Measurements from ENCODE around the gene HRK. TPM values are rescaled to one million over a fixed set of nuclear protein-coding genes. Genes with fewer than 3 reads are reported as not detected.

The HRK gene
- total RNA-seq, 1 donor from 2014 or later, result not detected

DNA sequence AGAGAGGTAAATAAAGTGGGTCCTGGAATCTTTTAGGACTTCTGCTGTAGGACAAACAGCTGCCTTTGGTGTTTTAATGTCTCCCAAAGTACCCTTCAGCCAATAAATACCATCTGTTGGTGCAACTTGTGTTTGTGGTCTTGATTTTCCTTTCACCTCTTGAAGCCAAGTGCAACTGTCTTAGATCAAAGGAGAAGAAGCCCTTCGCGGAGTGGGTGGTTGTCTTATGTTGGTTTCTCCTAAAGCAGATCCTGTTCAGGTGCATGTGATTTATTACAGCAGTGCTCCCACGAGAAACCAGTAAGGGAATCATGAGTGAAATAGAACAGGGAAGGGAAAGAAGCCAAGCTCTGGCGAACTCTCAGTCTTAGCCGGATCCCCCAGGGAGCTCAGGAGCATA lies 27.7 kb downstream of the HRK start:
- TF ChIP-seq, protein P1, sequence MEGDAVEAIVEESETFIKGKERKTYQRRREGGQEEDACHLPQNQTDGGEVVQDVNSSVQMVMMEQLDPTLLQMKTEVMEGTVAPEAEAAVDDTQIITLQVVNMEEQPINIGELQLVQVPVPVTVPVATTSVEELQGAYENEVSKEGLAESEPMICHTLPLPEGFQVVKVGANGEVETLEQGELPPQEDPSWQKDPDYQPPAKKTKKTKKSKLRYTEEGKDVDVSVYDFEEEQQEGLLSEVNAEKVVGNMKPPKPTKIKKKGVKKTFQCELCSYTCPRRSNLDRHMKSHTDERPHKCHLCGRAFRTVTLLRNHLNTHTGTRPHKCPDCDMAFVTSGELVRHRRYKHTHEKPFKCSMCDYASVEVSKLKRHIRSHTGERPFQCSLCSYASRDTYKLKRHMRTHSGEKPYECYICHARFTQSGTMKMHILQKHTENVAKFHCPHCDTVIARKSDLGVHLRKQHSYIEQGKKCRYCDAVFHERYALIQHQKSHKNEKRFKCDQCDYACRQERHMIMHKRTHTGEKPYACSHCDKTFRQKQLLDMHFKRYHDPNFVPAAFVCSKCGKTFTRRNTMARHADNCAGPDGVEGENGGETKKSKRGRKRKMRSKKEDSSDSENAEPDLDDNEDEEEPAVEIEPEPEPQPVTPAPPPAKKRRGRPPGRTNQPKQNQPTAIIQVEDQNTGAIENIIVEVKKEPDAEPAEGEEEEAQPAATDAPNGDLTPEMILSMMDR (IDR thresholded peaks at IDR 0.05; ENCODE audit: insufficient read depth, low read length, severe bottlenecking), result no peak

DNA sequence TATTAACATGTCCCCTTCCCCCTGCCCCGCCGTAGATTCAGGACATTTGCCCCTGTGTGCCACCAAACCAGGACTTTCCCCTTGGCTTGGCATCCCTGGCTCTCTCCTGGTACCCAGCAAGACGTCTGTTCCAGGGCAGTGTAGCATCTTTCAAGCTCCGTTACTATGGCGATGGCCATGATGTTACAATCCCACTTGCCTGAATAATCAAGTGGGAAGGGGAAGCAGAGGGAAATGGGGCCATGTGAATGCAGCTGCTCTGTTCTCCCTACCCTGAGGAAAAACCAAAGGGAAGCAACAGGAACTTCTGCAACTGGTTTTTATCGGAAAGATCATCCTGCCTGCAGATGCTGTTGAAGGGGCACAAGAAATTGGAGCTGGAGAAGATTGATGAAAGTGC lies 28.9 kb downstream of the HRK start:
- FAIRE-seq (no peak), DNase-seq (ENCODE audit: low read depth) (no peak)
- TF ChIP-seq, protein P1 (IDR thresholded peaks at IDR 0.05; ENCODE audit: insufficient read depth, low read length, severe bottlenecking), result no peak
- Histone ChIP-seq H3K36me3 (ENCODE audit: control insufficient read depth, insufficient read depth, low read length) (no peaks in the 10 kb centered on the region), H3K4me3 (ENCODE audit: low read depth, low read length) (no peak overlapping the region), H3K27me3 (ENCODE audit: control insufficient read depth, insufficient read depth, low read length) (no peaks in the 10 kb centered on the region)

More for the DNA sequence above, 27.7 kb downstream of the HRK start:
- H3K27me3 ChIP-seq (ENCODE audit: control insufficient read depth, insufficient read depth, low read length), result no peaks in the 10 kb centered on the region
- no peak for FAIRE-seq
- H3K36me3 ChIP-seq (ENCODE audit: control insufficient read depth, insufficient read depth, low read length), result no peaks in the 10 kb centered on the region
- H3K4me3 ChIP-seq (ENCODE audit: low read depth, low read length), result no peak overlapping the region
- no peak for DNase-seq (ENCODE audit: low read depth)

DNA sequence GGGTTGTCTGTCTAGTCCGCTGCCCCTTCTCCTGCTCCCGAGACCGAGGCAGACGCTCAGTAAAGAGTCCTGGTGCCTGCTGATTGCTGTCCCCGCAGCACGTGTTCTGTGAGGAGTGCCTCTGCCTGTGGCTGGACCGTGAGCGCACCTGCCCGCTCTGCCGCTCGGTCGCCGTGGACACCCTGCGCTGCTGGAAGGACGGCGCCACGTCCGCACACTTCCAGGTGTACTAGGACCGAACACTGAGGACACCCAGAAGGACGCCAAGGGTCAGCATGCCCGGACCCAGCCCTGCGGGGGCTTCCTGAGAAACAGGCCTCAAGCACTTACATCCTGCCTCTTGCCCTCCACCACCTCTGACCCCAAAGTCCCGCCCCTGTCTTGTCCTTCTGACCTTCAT lies 32.0 kb downstream of the HRK start:
- no peak overlapping the region for H3K4me3 ChIP-seq (ENCODE audit: low read depth, low read length)
- TF ChIP-seq, protein P1 (IDR thresholded peaks at IDR 0.05; ENCODE audit: insufficient read depth, low read length, severe bottlenecking), result no peak

DNA sequence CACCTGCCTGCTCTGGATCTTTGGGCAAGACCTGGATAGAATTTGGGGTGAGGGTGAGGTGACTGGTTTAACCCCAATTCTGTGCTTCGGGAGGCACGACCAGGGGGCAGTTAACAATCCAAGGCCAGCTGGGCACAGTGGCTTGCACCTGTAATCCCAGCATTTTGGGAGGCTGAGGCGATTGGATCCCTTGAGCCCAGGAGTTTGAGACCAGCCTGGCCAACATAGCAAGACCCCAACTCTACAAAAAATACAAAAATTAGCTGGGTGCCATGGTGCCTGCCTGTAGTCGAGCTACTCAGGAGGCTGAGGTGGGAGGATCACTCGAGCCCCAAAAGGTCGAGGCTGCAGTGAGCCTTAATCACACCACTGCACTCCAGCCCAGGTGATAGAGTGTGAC lies 38.2 kb downstream of the HRK start:
- DNase-seq (ENCODE audit: low read depth) (no peak), FAIRE-seq (no peak)
- TF ChIP-seq, protein P1 (IDR thresholded peaks at IDR 0.05; ENCODE audit: insufficient read depth, low read length, severe bottlenecking), result no peak
- Histone ChIP-seq H3K27me3 (ENCODE audit: control insufficient read depth, insufficient read depth, low read length) (no peaks in the 10 kb centered on the region), H3K36me3 (ENCODE audit: control insufficient read depth, insufficient read depth, low read length) (no peaks in the 10 kb centered on the region), H3K4me3 (ENCODE audit: low read depth, low read length) (no peak overlapping the region)

More for the DNA sequence above, 32.0 kb downstream of the HRK start:
- H3K36me3 ChIP-seq (ENCODE audit: control insufficient read depth, insufficient read depth, low read length), result no peaks in the 10 kb centered on the region
- FAIRE-seq (no peak), DNase-seq (ENCODE audit: low read depth) (no peak)
- H3K27me3 ChIP-seq (ENCODE audit: control insufficient read depth, insufficient read depth, low read length), result no peaks in the 10 kb centered on the region

DNA sequence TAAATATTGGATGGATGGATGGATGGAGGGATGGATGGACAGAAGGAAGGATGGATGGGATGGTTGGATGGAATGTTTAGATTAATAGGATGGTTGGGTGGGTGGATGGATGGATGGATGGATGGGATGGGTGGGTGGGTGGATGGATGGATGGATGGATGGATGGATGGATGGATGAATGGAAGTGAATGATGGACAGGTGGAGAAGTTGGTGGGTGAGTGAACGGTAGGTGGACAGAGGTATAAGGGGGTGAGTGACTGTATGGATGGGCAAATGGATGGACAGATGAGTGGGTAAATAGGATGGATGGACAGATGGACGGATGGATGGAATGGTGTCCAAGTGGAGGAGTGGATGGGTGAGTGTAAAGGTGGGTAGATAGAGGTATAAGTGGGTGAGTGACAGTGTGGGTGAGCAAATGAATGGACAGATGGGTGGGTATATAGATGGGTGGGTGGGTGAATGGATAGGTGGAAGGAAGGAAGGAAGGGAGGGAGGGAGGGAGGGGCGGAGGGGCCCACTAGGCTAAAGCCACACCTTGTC lies 41.9 kb downstream of the HRK start:
- no peak for FAIRE-seq
- Histone ChIP-seq H3K4me3 (ENCODE audit: low read depth, low read length) (no peak overlapping the region), H3K36me3 (ENCODE audit: control insufficient read depth, insufficient read depth, low read length) (no peaks in the 10 kb centered on the region), H3K27me3 (ENCODE audit: control insufficient read depth, insufficient read depth, low read length) (no peaks in the 10 kb centered on the region)
- DNase-seq (ENCODE audit: low read depth), result no peak
- TF ChIP-seq, protein P1 (IDR thresholded peaks at IDR 0.05; ENCODE audit: insufficient read depth, low read length, severe bottlenecking), result no peak

DNA sequence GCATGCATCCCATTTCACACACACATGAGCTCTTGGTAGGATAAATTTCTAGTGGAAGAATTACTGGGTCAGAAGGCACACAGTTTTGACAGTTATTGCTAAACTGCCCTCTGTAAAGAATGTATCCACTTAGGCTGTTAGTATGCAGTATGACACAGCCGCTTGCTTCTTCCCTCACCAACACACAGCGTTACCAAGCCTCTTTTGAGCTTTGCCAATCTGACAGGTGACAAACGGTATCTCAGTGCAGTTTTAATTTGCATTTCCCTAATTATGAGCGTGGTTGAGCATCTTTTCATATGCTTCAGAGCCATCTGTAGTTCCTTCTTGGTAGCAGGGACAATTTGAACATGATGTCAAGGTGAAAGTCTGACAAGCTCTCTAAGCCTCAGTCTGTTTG lies 42.9 kb downstream of the HRK start:
- peak; percentile 47 for FAIRE-seq
- no peaks in the 10 kb centered on the region for H3K27me3 ChIP-seq (ENCODE audit: control insufficient read depth, insufficient read depth, low read length)
- TF ChIP-seq, protein P1 (IDR thresholded peaks at IDR 0.05; ENCODE audit: insufficient read depth, low read length, severe bottlenecking), result no peak
- H3K36me3 ChIP-seq (ENCODE audit: control insufficient read depth, insufficient read depth, low read length), result no peaks in the 10 kb centered on the region
- no peak overlapping the region for H3K4me3 ChIP-seq (ENCODE audit: low read depth, low read length)
- DNase-seq (ENCODE audit: low read depth), result no peak

Data from bronchial epithelial cell (primary cell).